HG03565 (cell line): ENCODE results near the gene DAAM2.

Experiments used
- ATAC-seq: cut with Tn5 transposase; IDR thresholded peaks from one replicate; pipeline ENCODE4 v1.9.1; 2021; ENCODE audit warnings: mild to moderate bottlenecking, moderate library complexity; ENCODE audit not compliant: unreplicated experiment

The DAAM2 gene

GRCh38 chr6:39791850-39792539 is at the start of gene DAAM2:
TSS of gene DAAM2 (plus strand) at chr6:39792376. CDS start at chr6:39856303, 63,927 bp downstream.
- no peak for ATAC-seq

- ATAC-seq = no peak
Observed at GRCh38 chr6:39746795-39747194, 45.4 kb upstream of the DAAM2 start.

GRCh38 chr6:39752835-39753724 is 39.1 kb upstream of the DAAM2 start:
- no peak for ATAC-seq

- ATAC-seq = no peak
Observed at GRCh38 chr6:39753725-39754045, 38.5 kb upstream of the DAAM2 start.

- no peak for ATAC-seq
Observed at GRCh38 chr6:39754514-39755115, 37.6 kb upstream of the DAAM2 start.

GRCh38 chr6:39755231-39755630 is 36.9 kb upstream of the DAAM2 start:
- no peak for ATAC-seq

- no peak for ATAC-seq
Observed at GRCh38 chr6:39756582-39756981, 35.6 kb upstream of the DAAM2 start.

GRCh38 chr6:39758905-39759605 is 33.1 kb upstream of the DAAM2 start:
- ATAC-seq = no peak

GRCh38 chr6:39760226-39760952 is 31.8 kb upstream of the DAAM2 start:
- ATAC-seq = no peak

- no peak for ATAC-seq
Observed at GRCh38 chr6:39765508-39766065, 26.6 kb upstream of the DAAM2 start.

GRCh38 chr6:39769012-39769411 is 23.2 kb upstream of the DAAM2 start:
- ATAC-seq = no peak

- no peak for ATAC-seq
Observed at GRCh38 chr6:39770446-39770845, 21.7 kb upstream of the DAAM2 start.

- ATAC-seq = no peak
Observed at GRCh38 chr6:39772559-39773273, 19.5 kb upstream of the DAAM2 start.

- no peak for ATAC-seq
Observed at GRCh38 chr6:39773782-39774181, 18.4 kb upstream of the DAAM2 start.

- ATAC-seq = no peak
Observed at GRCh38 chr6:39776581-39776980, 15.6 kb upstream of the DAAM2 start.

- no peak for ATAC-seq
Observed at GRCh38 chr6:39777218-39777617, 15.0 kb upstream of the DAAM2 start.

GRCh38 chr6:39777661-39778060 is 14.5 kb upstream of the DAAM2 start:
- no peak for ATAC-seq

- ATAC-seq = no peak
Observed at GRCh38 chr6:39778581-39779255, 13.5 kb upstream of the DAAM2 start.

GRCh38 chr6:39785281-39785680 is 6.9 kb upstream of the DAAM2 start:
- no peak for ATAC-seq
